Stimulated activated CD8-positive, alpha-beta memory T cell treated with anti-CD3 and anti-CD28 coated beads, Interleukin-7, amount 100 ng/mL, for 1 hour (primary cell): Measurements from ENCODE around the gene USP3.
A peak's percentile ranks its signal among the peaks of the same experiment; 100 is the strongest.

ENCODE experiments used
- DNase-seq, 2 donors: peaks; one replicate each; pipeline ENCODE4 v3.0.0-alpha.2; 2020; ENCODE audit warnings: low read depth in 2 of 2

The USP3 gene

DNA sequence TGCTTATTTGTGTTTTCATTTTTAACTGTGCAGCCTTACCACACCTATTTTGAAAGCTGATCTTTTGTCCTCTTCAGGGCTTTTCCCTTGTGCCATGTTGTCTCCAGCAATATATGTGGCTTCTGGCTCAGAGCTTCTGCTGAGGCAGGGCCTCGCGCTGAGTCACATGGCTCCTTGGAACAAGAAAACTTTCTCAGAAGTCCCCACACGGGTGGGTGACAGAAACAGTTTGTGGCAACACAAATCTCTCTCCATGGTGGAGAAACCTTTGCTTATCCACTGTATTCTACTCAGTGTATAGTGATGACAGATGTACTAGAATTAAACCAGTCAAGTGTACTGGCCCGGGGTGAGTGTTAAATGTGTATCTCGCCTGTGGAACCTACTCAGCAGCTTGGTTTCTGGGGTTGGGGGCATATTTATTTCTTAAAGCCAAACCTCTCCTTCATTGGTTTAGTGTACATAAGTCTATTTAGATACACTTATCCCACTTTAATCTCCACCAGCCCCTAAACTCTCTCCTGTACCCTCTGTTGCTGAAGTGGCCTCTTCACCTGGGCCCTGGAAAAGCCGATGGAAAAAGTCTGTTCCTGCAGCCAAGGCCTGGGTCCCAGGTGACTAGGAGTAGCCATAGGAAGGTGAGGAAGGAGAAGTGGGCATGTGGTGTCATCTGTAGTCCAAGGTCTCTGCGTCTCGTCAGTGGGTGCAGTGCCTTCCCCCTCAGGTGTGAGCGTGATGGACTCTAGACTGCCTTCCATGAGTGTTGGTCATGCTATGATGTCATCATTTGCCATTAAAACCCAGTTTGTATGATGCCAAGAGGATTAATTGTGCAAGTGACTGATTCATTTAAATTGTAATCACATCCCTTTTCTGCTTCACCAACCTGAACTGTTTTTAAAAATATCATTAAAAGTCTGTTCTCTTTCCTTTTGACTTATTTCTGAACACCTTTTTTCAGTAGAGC lies 89.6 kb downstream of the USP3 start:
- DNase-seq: no peak

DNA sequence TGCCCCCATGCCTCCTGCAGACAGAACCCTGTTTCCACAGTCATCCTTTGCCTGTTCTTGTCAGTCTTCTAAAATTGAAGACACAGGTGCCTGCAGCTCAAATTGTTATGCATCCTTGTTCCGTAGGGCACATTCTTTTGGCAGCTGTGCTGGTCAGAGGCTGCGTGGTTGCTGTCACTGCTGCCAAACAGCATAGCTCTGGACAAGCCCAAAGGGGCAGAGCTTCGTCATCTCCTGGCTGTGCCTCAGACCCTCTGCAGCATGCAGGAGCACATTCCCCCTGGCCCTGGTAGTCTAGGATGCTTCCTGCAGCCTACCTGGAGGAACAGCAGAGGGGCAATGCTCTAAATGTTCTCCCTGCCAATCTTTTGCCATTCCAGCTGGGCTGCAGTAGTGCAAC lies 90.7 kb downstream of the USP3 start:
- DNase-seq: no peak

DNA sequence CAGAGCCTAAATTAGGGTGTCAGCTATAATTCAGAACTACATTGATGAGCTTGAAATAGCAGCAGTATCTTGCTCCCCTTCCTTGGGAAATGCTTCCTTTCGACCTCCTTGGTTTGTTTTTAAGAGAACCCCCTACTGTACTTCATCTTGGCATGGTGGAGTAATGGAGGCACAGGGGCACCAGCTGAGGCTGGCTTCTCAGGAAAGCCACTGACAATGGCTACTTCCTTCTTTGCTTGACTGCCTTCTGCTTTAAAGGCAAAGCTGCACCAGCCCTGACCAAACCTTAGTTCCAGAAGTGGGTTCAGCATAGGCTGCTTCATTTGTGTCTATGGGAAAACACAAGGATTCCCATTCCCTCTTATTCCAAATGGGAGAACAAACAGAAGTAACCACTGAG lies 91.3 kb downstream of the USP3 start:
- no peak for DNase-seq

DNA sequence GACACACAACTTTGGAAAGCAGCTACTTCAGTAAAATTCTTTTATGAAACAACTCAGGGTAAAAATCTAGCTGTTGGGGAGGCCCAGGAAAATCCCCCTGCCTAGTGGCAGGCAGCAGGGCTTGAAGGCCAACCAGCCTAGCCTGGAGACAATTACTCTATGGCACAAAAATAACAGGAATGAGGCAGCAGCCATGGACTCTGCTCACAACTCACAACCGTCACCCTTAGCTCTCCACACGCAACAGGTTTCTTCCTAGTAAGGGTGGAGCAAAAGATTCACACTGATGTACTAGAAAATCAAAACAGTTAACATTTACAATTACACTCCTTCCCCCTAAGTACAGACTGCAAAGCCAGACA lies 92.3 kb downstream of the USP3 start:
- no peak for DNase-seq

DNA sequence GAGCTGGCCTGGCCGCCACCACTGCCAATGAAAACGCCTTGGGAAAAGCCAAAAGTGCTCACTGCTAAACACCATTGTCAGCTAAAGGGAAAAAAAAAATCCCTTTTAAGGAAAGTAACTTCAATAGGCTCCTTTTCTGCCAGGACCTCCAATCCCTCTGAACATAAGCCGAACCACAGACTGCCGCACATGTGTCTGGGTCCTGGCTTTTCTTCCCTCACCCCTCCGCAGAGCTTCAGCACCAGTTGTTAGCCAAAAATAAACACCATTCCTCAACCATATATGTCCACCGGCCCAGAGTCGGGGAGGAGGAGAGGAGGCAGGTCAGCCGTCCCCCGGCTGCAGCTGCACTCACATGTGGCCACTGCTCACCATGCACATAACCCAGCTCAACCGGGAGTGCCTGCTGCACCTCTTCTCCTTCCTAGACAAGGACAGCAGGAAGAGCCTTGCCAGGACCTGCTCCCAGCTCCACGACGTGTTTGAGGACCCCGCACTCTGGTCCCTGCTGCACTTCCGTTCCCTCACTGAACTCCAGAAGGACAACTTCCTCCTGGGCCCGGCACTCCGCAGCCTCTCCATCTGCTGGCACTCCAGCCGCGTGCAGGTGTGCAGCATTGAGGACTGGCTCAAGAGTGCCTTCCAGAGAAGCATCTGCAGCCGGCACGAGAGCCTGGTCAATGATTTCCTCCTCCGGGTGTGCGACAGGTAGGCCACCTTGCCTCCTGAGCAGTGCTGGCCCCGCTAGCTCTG lies 92.8 kb downstream of the USP3 start, which contains the start of gene FBXL22:
TSS of gene FBXL22 (plus strand) at position 350 of the 753 bp plus-strand sequence. CDS start at position 356, 6 bp downstream.
- DNase-seq: no peak

DNA sequence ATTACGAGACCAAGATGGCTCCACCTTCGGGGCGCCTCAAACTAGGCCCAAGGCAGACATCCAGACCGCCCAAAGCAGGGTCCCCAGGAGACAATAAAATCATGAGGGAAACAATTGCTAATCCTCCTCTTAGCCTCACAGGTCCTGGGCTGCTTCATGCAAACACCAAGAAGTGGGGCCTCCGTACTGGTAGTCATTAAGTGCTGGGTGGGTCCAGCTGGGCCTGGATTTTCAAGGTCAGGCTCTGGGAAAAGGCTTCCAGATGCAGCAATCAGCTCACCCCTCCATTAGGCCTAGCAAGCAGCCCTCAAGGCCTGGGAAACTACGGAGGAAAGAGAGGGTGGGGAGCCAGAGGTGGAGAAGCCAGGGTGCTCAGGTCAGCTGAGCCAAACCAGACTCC lies 93.4 kb downstream of the USP3 start:
- DNase-seq: no peak

DNA sequence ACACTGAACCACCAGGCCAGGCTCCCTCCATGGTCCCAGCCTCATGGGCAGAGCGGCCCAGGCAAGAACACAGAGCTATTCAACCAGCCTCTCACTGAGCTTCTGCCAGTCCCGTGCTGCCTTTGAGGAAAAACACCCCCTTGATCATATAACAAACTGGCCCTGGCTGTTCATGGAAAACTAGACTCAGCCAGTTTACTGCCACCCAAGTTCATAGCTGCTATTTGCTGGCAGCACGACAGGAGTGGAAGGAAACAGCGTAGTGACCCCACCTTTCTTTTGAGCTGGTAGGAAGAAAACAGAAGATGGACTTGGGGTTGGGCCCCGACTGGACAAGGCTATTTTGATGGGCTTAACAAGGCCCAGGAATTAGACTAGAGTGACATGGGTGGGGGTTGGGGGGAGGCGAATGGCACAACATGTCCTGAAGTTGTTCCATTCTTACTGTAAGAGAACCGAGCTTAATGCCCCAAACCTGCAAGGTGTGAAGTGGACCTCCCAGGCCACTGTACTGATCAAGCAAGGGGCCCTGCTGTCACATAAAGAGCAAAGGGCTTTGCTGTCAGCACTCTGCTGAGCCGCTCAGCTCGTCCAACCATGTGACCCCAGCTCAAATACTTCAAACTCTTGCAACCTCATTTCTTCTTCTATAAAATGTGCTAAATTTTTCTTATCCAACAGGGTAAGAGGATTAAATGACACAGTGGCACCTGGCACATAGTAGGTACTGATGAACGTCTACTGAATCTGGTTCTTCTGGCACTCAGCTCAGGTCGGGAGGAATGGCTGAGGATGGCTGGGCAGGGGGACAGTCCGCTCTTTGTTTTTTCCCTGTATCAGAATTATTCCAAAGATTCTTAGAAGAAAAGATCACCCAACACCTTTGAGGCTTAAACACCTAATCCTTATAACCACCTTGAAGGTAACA lies 94.3 kb downstream of the USP3 start:
- no peak for DNase-seq

DNA sequence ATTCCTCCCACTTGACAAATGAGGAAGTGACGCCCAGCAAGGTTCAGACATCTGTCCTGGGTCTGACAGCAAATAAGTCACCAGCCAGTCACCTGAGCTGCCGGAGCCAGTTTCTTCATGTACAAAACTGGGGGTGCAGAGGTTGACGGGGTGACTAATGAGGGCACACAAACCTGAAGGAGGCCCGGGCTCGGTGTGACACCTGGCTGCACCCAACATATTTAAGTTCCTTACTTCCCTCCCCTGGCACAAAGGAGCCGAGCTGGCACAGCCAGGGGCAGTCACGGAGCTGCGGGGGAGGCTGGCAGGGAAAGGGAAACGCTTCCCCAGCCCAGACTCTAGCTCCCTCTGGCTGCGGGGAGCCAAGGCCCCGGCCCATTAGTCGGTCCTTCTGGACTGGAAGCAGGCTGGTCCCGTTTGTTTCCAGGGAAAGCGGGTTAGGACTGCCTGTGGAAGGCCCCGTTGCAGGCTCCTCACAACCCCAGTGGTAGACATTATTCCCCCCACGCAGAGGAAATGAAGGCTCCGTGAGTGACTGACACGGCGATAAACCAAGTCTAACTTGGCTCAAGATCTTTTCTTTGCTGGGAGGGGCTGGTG lies 95.1 kb downstream of the USP3 start:
- no peak for DNase-seq

DNA sequence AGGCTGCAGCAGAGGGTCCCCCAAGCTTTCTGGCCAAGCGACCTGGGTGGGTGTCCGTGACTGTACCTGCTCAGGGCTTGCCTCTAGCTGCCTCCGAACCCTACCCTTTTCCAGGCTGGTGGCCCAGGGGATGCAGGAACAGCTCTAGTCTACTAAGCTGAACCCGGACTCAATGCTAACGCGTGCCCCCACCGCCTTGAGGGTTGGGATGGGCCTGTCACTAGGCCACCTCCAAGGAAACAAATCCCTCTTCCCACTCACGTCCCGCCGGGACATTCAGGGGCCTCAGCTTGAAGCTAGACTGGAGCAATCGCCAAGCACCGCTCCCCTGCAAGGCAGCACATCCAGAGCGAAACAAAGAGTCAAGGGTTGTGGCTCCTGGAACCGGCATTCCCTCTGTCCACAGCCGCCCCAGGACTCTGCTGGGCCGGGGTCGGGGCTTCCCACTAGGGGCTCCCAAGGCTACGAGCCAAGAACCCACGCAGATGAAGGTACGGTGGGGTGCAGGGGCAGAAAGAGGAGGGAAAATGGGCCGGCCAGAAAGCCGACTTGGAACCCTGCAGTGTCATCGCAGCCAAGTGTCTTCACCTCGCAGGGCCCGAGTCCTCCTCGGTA lies 95.7 kb downstream of the USP3 start:
- no peak for DNase-seq

DNA sequence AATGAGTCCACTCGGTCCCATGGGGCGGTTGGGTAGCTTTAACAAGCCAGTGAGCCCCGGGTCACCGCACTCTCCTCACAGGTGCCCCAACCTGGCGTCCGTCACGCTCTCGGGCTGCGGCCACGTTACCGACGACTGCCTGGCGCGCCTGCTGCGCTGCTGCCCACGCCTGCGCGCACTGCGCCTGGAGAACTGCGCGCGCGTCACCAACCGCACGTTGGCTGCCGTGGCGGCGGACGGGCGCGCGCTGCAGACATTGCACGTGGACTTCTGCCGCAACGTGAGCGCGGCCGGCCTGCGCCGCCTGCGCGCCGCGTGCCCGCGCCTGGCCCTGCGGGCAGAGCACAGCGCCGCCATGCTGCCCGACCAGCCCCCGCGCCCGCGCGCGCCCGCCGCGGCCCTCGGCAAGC lies 96.2 kb downstream of the USP3 start:
- peak; percentile 73 to 76 for DNase-seq

DNA sequence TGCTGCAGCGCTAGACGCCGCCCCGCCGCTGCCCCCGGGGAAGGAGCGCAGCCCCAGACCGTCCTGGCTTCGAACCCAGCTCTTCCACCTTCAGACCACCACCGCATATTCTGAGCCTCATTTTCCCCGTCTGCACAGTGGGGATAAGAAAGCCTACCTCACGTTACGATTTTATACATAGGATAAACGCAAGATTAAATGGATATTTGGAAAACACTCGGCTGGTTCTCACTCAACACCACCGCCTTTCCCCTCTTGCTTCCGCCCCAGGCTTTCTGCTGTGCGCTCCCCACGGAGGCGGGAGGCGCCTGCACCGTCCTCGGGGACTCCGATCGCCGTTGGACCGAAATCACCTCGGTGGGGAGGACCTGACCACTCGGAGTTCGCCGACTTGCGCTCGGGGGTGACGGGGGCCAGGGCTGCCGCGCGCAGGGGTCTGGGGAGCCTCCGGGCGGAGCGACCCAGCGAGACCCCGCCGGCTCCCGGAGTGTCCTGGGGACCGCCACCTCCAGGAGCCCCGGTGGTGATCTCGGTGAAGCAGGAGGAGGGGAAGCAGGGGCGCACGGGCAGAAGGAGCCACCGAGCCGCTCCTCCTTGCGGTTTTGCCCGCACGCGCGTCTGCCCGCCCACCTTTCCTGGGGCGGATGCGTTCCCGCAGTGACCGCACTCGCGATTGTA lies 96.8 kb downstream of the USP3 start:
- peak in 1 of 2 donors; percentile 13 for DNase-seq

DNA sequence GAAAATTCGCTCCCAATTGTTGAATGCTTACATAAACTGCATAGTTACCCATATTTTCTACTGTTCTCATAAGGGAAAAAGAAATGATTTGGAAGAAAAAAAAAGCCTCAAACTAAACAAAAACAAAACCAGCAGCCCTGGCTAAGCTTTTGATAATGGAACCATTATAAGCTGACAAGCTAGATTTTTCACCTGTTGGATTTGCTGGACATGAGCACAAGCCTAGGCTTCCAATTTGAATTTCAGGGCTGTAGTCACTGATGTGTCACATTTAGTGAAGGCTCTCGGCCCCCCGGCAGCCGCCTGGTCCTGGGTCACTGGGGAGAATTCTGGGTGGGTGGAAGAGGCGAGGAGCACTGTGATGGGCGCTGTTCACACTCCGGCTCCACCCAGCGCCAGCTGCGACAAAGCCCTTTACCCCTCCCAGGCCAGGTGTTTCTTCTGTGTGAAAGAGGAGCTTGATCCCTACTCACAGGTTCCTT lies 97.4 kb downstream of the USP3 start:
- DNase-seq: no peak

DNA sequence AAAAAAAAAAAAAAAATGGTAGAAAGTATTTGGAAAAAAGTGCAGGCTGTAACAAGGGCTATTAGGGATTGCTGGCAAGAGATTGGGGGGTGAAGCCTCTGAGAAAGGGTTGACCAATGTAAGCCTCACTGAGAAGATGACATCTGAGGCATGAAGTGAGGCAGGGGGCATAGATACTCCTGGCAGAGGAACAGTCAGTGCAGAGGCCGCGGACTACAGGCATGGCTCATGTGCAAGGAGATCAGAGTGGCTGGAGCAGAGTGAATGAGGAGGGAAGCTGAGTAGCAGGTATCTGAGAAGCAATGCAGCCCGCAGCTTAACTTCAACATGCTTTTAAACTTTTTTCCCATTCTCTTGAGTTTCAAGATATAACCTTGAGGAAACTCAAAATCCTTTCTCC lies 98.2 kb downstream of the USP3 start:
- DNase-seq: no peak

DNA sequence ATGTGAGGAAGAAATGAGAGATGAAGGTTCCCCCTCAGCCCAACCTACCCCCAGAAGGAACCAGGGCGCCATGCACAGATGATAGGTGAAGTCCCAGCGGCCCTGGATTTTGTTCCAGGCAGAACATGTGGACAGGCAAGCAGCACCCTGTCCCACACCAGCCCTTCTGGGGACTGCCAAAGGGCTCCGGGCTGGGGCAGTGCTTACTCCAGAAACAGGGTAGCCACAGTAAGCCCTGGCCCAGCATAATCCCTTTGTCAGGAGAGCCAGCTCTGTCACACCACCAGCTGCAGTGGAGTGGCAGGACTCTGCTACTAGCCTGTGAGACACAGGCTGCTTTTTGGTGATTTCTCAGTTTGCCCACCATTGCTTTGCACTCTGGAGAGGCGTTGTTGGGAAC lies 99.1 kb downstream of the USP3 start:
- DNase-seq: no peak

DNA sequence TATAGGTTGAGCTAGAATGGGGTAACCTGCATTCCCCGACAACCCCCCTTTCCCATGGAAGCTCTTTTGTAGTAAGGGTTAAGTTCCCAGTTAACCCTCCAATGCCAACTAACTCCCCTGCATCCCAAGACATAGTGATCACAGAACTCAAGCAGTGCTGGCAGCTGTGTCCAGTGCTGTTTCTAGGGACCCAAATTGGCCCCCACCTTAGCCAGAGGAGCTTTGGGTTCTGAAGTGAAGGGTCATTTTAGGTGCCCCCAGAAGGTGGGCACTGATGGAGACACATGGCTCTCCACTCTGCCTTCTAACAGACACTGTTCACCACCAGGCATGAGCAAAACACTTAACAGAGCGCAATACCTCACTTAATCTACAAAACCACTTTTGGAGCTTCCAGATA lies 99.9 kb downstream of the USP3 start:
- DNase-seq: no peak

DNA sequence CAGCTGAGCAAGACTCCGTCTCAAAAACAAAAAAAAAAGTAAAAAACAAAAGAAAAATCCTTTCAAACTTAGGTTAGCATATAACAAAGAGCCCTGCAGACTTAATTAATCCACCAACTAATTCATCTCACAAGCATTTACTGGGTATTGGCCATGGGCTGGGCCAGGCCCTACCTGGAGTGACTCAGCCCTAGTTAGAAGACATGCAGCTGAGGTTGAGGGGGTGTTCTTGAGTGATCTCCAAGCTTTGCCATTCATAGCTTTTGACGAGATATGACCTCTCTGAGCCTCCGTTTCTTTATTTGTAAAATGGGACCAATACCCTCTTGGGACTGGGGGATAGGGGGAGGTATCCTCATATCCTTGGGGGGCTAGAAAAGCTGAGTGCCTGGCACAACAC lies 100.6 kb downstream of the USP3 start:
- no peak for DNase-seq

DNA sequence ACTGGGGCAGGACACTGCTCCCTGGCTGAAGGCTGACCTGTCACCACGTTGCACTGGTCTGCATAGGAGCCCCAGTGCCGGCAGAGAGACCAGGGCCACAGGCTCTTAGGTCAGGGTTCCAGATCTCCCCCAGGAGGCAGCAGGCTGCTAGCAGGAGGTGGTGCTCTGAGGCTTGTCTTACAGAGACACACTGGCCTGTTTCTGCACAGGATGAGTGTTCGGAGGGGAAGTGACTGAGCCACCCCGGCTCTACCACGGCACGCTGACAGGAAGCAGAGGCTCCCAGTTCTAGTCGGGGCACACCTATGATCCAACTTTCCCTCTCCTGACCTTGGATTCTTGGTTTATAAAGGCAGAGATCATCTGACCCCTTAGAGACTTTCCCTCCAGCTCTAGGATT lies 101.4 kb downstream of the USP3 start:
- peak in 1 of 2 donors; percentile 17 for DNase-seq

DNA sequence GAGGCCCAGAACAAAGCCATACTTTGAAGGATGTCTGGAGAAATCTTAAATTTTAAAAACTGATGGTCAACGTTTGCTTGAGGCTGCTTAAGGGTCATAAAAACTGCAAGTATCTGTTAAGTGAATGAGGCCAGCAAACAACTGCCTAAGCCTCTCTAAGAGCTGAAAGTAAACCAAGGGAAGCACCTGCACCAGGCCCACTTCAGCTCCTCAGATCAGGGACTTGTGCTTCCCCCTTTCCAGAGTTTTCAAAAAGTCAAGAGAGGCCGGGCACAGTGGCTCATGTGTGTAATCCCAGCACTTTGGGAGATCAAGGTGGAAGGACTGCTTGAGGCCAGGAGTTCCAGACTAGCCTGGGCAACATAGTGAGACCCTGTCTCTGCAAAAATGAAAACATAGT lies 101.9 kb downstream of the USP3 start:
- DNase-seq: no peak

DNA sequence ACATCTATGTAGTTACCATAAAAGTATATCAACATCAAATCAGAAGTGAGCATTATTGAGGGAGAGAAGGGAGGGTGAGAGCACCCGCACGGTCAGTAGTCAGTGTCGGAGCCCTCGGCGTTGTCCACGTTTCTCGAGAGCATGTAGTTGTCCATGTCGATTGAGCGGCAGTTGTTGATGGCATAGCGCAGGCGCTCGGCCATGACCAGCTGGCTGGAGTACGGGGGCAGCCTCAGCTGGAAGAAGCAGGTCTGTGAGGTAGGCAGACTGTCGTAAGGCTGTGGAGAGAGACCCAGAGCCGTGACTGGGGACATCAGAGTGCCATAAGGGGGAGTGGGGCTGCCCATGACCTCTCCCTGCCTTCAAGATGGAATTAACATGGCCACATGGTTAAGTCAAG lies 104.6 kb downstream of the USP3 start:
- no peak for DNase-seq

DNA sequence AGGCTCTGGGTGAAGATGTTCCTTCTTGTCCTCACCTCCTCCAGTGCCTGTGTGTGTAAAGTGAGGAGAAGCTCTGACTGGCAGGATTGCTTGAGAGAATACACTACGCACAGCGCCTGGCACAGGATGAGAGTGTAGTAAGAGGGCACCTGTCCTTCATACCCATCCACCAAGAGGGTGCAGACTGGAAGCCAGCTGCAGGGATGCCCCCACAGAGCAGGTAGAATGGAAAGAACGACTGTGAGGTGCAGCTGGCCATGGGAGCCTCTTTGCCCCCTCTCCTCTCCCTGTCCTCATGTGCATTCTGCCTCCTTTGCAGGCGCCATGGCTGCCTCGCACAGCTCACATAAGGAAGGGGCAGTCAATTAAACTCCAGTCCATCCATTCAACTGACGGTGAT lies 105.1 kb downstream of the USP3 start:
- DNase-seq: no peak
